EH (cell line): ENCODE results near the gene RPS6KA2.
A peak's percentile ranks its signal among the peaks of the same experiment; 100 is the strongest.
"Not testable (repeated sequence)": the region's sequence is repeated elsewhere in the genome, so short reads cannot be mapped to it uniquely, and the experiment has no call there.

Experiments
- DNase-seq: peaks from one replicate; pipeline ENCODE4 v3.0.0-alpha.2; 2015; ENCODE audit warnings: low read depth

Gene RPS6KA2

DNA sequence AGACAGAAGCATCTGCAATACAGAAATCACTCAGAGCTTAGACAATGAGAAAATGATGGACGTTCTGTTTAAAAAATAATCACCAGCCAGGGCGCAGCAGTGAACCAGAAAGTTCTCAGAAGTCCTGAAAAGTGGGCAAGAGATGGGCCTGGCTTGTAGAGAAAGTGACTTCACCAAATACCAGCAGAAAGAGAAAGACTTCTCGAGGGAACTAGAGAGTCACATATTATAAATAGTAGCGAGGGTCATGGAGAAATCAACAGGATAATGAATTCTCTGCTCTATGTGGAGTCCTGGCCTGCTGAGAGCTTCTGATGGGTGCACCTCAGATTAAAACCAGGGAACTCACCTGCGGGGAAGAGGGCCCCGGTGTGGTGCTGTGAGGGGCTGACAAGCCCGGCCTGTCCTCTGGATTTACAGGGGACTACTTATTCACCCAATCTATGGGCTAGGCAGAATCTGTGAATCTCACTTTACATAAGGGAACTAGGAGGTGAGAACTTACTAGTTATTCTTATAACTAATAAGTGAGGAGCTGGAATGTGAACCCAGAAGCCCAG, 35.0 kb downstream of the RPS6KA2 start:
- DNase-seq = peak; percentile 29

- no peak for DNase-seq
These were observed 36.0 kb downstream of the RPS6KA2 start for GRCh38 chr6:166591026-166591425.

- no peak for DNase-seq
These were observed 37.1 kb downstream of the RPS6KA2 start for GRCh38 chr6:166589786-166590574.

DNA sequence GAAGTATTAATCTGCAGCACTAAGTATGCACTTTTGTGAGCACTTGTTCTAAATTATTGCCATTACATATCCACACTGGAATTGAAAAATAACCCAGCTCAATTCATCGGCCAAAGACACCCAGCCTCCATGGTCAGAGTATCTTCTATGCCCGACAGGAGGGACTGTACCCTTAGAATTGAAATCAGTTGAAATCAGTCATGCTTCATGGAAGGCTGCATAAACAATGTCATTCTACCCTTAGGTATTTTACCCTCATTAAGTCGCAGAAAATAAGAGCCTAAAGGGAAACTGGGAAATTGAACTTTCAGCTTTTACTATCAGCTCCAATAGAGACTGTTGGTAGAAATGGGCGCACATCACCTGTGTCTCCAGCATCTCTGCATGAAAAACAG, 37.7 kb downstream of the RPS6KA2 start:
- DNase-seq = no peak

DNA sequence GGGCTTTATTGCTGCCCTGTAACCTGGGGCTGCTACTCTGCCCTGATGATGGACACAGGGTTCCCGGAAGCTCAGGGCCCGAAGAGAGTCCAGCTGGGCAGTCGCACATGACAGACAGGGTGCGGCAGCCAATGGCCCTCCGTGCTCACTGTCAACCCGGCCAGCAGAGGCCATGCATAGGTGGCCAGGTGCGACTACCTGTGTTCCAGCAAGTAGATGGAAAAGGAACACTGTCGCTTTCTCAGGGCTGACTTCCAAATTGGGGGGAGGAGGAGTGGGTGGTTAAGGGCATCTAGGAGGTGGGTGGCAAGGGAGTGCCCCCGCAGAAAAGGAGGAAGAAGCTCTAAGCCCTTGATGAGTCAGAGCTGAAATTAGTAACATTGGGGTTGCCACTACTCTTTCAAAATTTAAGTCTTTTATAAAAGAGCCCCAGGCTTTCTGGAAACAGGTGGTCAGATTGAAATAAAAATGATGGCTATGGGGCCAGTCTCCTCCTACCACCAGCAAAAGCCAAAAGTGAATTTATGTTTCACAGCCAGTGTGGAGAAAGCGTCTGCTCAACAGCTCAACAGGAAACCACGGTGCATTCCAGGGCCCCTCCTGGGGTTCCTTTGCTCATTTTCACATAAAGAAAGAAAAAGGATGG, 38.2 kb downstream of the RPS6KA2 start:
- DNase-seq = peak; percentile 85

DNA sequence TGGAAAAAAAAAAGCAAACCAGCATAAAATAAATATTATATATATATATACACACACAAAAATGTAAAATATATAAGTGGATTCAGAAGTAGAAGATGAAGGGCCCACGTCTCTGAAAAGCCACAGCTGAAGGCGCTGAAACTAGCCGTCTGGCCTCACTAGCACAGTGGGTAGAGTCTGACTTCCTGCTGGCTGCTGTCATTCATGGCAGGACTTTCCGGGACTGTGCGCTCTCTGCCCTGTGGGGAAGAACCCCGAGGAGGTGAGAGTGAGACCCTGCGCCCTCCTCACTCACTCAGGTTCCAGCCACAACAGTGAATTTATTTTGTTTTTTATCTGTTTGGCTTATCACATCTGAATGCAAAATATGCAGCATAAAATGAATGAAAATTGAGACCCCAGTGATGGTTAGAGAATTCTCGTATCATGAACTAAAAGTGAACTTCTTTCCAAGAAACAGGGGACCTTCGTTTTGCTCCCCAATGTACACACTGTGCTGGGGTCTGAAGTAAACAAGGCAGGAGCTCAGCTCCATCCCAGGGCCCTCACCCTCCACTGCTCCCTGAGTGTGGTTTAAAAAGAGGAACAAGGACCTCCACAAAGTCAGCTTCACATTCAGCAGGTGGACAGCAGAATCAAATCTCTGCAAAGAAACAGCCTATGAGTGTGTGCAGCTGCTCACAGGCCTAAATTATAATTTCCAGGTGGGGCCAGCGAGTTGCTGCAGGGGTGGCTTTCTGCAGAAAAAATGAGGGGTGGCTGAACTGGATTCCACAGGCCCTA, 39.2 kb downstream of the RPS6KA2 start:
- DNase-seq = no peak

DNA sequence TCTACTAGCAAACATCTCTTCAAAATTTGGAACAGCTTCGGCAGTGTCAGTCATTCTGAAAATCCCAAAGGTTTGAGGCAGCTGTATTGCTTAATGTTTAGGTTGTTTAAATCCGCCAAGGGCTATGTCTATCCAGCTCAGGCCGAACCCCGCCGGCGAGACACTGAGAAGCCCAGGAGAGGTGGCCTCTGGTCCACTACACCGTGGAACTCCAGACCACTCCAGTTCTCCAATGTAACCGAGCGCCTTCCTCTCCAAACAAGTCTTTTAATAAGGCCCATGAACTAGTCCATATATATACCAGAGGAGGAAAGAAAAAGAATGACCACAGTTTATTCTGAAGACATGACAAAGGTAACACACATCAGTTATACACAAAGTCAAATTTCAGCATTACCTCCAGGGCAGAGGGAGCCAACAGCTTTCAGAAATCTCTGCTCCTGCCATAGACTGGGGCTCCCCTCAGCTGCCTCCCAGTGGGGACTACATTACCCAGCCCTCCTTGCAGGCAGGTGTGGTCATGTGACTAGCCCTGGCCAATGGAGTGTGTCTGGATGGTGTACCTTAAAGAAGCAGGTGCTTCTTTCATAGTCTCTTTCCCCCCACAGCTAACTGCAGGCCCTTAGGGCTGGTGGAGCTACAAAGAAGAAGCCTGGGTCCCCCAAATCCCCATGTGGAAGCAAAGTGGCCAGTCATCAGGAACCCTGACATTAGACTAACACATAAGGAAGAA, 40.5 kb downstream of the RPS6KA2 start, which contains the start of gene RAMACL:
Gene RAMACL, minus strand, starts transcription at position 255 of the 733 bp plus-strand sequence. Its CDS starts 201 bp downstream, at position 54.
- DNase-seq = no peak

DNA sequence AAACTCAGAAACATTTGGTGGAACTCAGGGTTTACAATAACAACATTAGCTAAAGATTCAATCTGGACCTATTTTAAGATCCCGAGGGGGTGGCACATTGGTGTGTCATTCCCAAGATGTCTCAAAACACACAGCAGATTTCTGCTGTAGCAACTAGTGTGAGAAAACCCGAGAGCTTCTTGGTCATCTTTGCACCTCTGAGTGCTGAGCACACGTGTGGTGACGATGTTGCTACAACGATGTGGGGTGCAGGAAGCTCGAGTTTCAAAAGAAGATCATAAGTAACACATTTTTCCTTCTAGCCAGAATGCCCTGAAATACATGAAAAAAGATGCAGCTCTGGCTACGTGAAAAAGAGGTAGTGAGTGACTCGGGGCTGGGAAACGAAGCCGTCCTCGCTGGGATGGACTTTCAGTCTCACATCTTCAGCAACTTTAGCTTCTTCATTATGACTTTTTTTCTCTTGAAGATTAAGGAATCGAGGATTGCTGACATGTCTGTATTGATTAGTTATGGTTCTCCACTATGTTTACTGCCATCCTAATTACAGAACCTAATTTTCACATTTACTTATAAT, 42.1 kb downstream of the RPS6KA2 start:
- DNase-seq = peak; percentile 74

GRCh38 chr6:166584155-166584554, 42.9 kb downstream of the RPS6KA2 start:
- DNase-seq = peak; percentile 77

GRCh38 chr6:166583230-166583965, 43.7 kb downstream of the RPS6KA2 start:
- no peak for DNase-seq

DNA sequence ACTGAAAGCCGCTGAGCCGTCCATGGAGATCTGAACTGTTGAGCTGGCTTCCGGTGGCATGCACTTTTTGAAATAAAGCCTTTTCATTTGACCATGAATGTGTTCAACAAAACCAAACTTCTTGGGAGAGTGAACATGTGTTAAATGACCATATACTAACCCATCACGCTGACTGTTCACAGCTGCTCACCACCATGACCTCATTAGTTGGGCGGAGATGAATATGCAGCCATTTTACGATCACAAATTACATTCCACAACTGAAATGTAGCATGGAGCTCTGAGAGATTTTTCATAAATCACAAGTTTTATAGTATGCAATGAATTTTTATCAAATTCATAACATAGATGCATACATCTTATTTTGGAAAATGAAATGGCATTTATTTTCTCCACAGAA, 44.8 kb downstream of the RPS6KA2 start:
- peak; percentile 59 for DNase-seq

DNA sequence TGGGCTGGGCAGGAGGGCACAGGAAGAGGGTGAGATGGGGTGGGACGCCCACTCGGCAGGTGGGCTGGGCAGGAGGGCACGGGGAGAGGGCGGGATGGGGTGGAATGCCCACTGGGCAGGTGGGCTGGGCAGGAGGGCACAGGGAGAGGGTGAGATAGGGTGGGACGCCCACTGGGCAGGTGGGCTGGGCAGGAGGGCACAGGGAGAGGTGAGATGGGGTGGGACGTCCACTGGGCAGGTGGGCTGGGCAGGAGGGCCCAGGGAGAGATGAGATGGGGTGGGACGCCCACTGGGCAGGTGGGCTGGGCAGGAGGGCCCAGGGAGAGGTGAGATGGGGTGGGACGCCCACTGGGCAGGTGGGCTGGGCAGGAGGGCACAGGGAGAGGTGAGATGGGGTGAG, 45.2 kb downstream of the RPS6KA2 start:
- not testable (repeated sequence) for DNase-seq

DNA sequence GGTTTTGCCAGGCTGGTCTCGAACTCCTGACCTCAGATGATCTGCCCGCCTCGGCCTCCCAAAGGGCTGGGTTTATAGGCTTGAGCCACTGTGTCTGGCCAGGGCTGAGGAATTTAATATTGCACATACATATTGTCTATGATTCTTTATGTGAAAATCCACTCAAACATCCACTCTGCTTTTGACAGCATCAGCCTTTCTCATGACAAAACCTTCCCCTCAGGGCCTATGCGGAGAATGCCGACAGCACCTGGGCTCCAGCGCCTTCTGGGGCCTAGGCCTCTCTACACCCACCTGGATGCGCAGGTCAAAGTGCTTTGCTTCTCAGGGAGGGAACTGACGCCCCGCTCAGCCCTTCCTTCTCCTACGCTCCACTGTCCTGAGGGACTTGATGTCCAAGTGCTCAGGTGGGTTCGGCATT, 46.0 kb downstream of the RPS6KA2 start:
- DNase-seq = no peak

DNA sequence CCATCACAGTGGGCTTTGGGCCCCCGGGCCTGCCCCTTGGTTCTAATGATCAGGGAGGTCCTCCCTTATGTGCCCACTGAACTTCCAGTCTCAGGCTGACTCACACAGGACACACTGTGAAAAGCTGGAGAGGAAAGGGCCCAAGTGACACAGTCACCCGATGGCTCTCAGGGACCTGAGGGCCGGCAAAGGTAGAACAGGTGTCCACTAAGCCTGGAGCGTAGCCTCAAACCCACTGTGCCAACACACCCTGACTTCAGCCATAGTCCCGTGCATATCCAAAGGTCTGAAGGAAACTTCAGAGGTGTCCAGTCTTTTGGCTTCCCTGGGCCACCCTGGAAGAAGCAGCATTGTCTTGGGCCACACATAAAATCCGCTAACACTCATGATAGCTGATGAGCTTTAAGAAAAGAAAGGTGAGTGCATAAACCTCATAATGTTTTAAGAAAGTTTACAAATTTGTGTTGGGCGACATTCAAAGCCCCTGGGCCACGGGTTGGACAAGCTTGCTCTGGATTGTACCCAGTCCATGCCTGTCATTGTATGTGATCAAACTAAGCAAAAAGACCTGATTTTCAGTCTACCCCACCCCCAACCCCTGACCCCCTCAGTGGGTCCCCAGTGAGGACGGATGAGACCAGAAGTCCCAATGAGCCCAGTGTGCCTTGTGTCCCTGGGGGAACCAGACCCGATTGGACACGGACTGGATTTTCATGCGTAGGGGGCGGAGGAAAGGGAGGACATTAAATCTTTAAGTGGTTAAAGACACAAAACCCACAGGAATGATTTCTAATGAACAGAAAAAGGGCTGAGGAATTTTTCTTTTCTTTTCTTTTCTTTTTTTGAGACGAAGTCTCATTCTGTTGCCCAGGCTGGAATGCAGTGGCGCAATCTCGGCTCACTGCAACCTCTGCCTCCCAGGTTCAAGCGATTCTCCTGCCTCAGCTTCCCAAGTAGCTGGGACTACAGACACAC, 46.7 kb downstream of the RPS6KA2 start:
- peak; percentile 34 for DNase-seq

DNA sequence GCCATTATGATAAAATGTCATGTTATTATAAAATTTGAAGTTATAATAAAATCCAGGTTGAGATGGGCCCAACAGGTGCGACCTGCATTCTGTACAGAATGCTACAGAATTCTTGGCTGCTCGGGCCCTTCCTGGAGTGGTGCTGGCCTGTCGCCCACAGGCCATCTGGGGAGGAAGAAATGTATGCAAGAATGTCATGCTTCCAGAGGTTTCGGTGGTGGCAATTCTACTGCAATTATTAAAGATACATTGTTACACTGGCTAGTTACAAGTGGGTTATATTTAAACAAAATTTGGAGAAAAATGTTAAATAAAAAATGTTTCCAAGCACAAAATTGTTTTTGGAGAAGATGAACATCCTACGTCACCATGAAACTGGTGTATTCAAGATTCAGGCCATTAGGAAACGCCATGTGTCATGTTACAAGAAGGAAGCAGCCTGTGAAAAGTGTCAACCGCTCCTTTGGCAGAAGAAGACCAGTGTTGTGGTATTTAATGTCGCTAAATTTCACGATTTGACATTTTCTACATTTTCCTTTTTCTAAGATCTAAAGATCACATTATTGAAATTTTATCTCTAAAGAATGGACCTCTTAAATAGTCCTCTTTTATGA, 47.7 kb downstream of the RPS6KA2 start:
- no peak for DNase-seq

DNA sequence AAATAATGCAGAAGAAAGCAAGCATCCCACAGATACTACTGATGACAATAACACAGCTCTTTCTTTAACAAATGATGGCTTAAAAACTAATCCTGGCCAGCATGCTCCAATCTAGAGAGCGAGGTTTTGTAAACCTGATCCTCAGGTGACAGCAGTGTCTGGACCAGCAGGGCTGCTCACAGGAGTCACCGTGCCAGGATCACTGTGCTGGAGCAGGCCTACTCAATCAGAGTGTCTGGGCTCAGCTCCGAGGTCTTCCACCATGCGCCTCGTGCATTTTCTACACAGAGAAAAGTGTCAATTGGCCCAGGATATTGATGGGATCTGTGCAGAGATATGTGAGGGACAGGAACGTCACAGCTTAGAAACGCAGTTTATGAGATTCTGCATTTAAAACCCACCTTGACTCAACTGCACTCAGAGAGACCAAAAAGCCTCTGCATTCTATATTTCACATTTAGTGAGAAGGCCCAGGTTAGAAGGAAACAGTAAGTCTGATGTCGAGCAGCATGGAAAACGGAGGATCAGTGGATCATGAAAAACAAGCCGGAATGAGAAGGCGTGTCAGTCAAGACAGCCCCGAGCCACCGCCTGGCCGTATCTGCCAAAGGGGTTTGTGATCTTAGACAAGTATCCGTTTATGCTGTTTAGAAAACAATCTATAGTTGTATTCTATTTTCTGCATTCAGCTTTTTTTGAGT, 48.4 kb downstream of the RPS6KA2 start:
- DNase-seq = no peak

DNA sequence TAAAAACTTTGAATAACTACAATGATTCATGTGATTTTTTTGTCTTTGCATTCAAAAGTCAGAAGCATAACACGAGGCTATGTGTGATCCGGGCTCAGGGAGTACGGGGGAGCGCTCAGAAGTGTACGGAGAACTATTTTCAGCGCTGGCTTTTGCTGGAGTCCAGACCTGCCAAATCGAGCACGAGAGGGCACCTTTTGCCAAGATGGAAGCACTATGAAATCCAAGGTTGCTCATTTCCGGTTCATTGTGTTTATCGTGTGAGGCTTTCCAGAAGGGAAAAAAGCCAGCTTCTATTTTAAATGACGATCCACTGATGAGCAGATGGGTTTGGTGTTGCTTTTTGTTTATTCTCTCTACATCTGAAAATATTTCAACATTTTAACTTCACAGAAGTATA, 51.8 kb downstream of the RPS6KA2 start:
- DNase-seq = no peak

DNA sequence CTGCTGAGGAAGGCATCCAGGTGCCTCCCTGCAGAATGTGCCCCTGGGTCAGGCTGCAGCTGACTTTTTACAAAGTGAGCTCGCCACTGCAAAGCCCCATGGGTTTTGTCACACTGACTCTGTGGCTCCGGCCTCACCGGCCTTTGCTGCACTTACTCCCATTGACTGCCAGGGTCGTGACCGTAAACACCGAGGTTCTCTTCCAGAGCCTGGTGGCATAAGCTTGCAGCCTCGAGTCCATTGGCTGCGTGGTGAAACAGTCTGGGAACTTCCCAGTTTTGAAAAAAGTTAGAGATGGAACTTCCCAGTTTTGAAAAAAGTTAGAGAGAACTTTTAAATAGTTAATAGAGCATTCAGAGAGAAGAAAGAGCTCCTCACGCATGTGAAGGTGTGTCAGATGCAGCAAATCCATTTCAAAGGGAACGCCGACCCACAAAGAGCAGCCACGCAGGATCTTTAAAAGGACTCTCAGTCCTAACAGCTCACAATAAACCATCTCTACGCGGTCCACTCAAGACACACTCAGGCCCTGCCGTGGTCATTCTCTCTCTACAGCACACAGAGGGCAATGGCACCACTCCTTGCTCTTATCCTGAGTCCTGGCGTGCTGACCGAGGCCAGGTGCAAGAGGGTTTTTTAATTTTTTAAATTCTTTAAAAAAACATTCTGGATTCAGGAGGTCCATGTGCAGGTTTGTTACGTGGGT, 53.4 kb downstream of the RPS6KA2 start:
- DNase-seq = no peak
